Mesenchymal stem cell (in vitro differentiated cells and primary cell): ENCODE measurements around the gene PHF13. TPM values are rescaled to one million over a fixed set of nuclear protein-coding genes. Genes with fewer than 3 reads are reported as not detected.

Experiments
- DNase-seq: peaks from one replicate; pipeline ENCODE4 v3.0.0-alpha.2; 2013
- H2AFZ ChIP-seq: one replicate; pipeline ENCODE4 v1.6.1; 2013; ENCODE audit warnings: low read depth, mild to moderate bottlenecking, control low read depth, inconsistent platforms, low read length, moderate library complexity
- H2AK5ac ChIP-seq: 2 replicates; pipeline ENCODE4 v1.6.1; 2013; ENCODE audit warnings: low read length, moderate library complexity, mild to moderate bottlenecking, inconsistent platforms; ENCODE audit not compliant: severe bottlenecking
- H2BK120ac ChIP-seq: one replicate; pipeline ENCODE4 v1.6.1; 2013; ENCODE audit warnings: low read depth, mild to moderate bottlenecking, inconsistent platforms, low read length, moderate library complexity
- H2BK12ac ChIP-seq, 2 experiments: one replicate each; pipeline ENCODE4 v1.6.1; 2013; ENCODE audit warnings: inconsistent platforms in 2 of 2, low read length in 2 of 2, mild to moderate bottlenecking in 2 of 2, moderate library complexity in 2 of 2, control low read depth in 1 of 2
- H2BK15ac ChIP-seq: one replicate; pipeline ENCODE4 v1.6.1; 2013; ENCODE audit warnings: mild to moderate bottlenecking, low read depth, inconsistent platforms; ENCODE audit not compliant: poor library complexity, severe bottlenecking
- H2BK5ac ChIP-seq: 2 replicates; pipeline ENCODE4 v1.6.1; 2013; ENCODE audit warnings: low read depth, mild to moderate bottlenecking, low read length, control low read depth, inconsistent platforms; ENCODE audit not compliant: poor library complexity, severe bottlenecking
- H3K14ac ChIP-seq, 2 experiments: one replicate each; pipeline ENCODE4 v1.6.1; 2013; ENCODE audit warnings: inconsistent platforms in 2 of 2, low read length in 2 of 2, control low read depth in 1 of 2, mild to moderate bottlenecking in 1 of 2, moderate library complexity in 1 of 2
- H3K18ac ChIP-seq, 2 experiments: one replicate each; pipeline ENCODE4 v1.6.1; 2013; ENCODE audit warnings: inconsistent platforms in 2 of 2, low read length in 2 of 2, control low read depth in 1 of 2, low read depth in 1 of 2, mild to moderate bottlenecking in 1 of 2
- H3K23ac ChIP-seq, 2 experiments: one replicate each; pipeline ENCODE4 v1.6.1; 2013; ENCODE audit warnings: inconsistent platforms in 2 of 2, low read length in 2 of 2, mild to moderate bottlenecking in 2 of 2, moderate library complexity in 2 of 2, control low read depth in 1 of 2
- H3K27ac ChIP-seq: 2 replicates; pipeline ENCODE4 v1.5.1; 2013; ENCODE audit warnings: mild to moderate bottlenecking, moderate library complexity, low read length, control low read depth, inconsistent platforms; ENCODE audit not compliant: poor library complexity, severe bottlenecking
- H3K27me3 ChIP-seq, 2 experiments: 2 replicates each; pipeline versions ENCODE4 v1.6.1 to v1.7.0; 2013; ENCODE audit warnings: low read length in 2 of 2, mild to moderate bottlenecking in 2 of 2, moderate library complexity in 2 of 2, control low read depth in 1 of 2, inconsistent platforms in 1 of 2; ENCODE audit not compliant: control insufficient read depth in 1 of 2, insufficient read depth in 1 of 2
- H3K36me3 ChIP-seq, 2 experiments: 2 replicates each; pipeline versions ENCODE4 v1.6.1 to v1.7.0; 2013; ENCODE audit warnings: low read length in 2 of 2, control low read depth in 1 of 2, inconsistent platforms in 1 of 2, low read depth in 1 of 2, mild to moderate bottlenecking in 1 of 2; ENCODE audit not compliant: insufficient read depth in 2 of 2, control insufficient read depth in 1 of 2
- H3K4ac ChIP-seq, 2 experiments: one replicate each; pipeline ENCODE4 v1.6.1; 2013; ENCODE audit warnings: inconsistent platforms in 2 of 2, low read length in 2 of 2, mild to moderate bottlenecking in 2 of 2, moderate library complexity in 2 of 2, control low read depth in 1 of 2, low read depth in 1 of 2
- H3K4me1 ChIP-seq: 2 replicates; pipeline ENCODE4 v1.6.1; 2013; ENCODE audit warnings: low read depth, low read length, control low read depth; ENCODE audit not compliant: control insufficient read depth, insufficient read depth
- H3K4me2 ChIP-seq: 2 replicates; pipeline ENCODE4 v1.6.1; 2013; ENCODE audit warnings: low read length, mild to moderate bottlenecking, inconsistent platforms; ENCODE audit not compliant: poor library complexity, severe bottlenecking
- H3K4me3 ChIP-seq, 2 experiments: 2 replicates each; pipeline versions ENCODE4 v1.5.1 to v1.7.0; 2013; ENCODE audit warnings: low read length in 2 of 2, mild to moderate bottlenecking in 2 of 2, control low read depth in 1 of 2, low read depth in 1 of 2; ENCODE audit not compliant: insufficient read depth in 1 of 2
- H3K79me1 ChIP-seq: replicated peaks from 2 replicates; pipeline ENCODE4 v1.6.1; 2013; ENCODE audit warnings: mild to moderate bottlenecking, control low read depth, low read length, inconsistent platforms; ENCODE audit not compliant: poor library complexity, severe bottlenecking
- H3K9ac ChIP-seq: 2 replicates; pipeline ENCODE4 v1.7.0; 2013; ENCODE audit warnings: mild to moderate bottlenecking, low read length, moderate library complexity
- H3K9me3 ChIP-seq: 2 replicates; pipeline ENCODE4 v1.7.0; 2013; ENCODE audit warnings: mild to moderate bottlenecking, low read length; ENCODE audit not compliant: control insufficient read depth
- H4K8ac ChIP-seq: one replicate; pipeline ENCODE4 v1.6.1; 2013; ENCODE audit warnings: inconsistent platforms, mild to moderate bottlenecking, low read length, moderate library complexity
- H4K91ac ChIP-seq: one replicate; pipeline ENCODE4 v1.6.1; 2013; ENCODE audit warnings: mild to moderate bottlenecking, low read length, inconsistent platforms
- WGBS: methylation state at CpG from one replicate; pipeline ENCODE4 v1.1.7; 2013; ENCODE audit warnings: mixed read lengths; 5-methylcytosine and 5-hydroxymethylcytosine counted together
- polyA plus RNA-seq, 2 experiments: library from polyadenylated mRNA; stranded (reverse); fragments of 200-250 nt; gene quantifications; one replicate each; pipeline ENCODE4 v1.2.3, GENCODE V29; 2013

PHF13 gene
- polyA plus RNA-seq (2013, experiment 1 of 2): 16.0 TPM
- 15.7 TPM for polyA plus RNA-seq (2013, experiment 2 of 2)

GRCh38 chr1:6613361-6614018 is at the start of gene PHF13:
TSS of gene PHF13 (plus strand) at chr1:6613731. CDS start at chr1:6614067, 336 bp downstream.
- H3K9ac ChIP-seq: peak within 1 kb of the TSS; percentile 96
- H3K4me3 ChIP-seq: peak within 1 kb of the TSS; percentile 97 to 100
- H3K14ac ChIP-seq: peak within 1 kb of the TSS; percentile 86 to 90
- H3K4me2 ChIP-seq: peak within 1 kb of the TSS; percentile 75
- peak within 1 kb of the TSS in 1 of 2 experiments; percentile 61 for H2BK12ac ChIP-seq
- WGBS: under 1% methylated on average over 48 of the region's 84 CpGs
- H2BK5ac ChIP-seq: peak within 1 kb of the TSS; percentile 90
- H4K91ac ChIP-seq: peak within 1 kb of the TSS; percentile 86
- H3K23ac ChIP-seq: peak within 1 kb of the TSS; percentile 89 to 90
- H2AK5ac ChIP-seq: no peak within 1 kb of the TSS
- peak within 1 kb of the TSS; percentile 96 to 98 for H3K18ac ChIP-seq
- H3K36me3 ChIP-seq: peaks cover 11 to 12% of the 10 kb centered on the region in 2 experiments
- H3K4me1 ChIP-seq: peaks cover 8% of the 10 kb centered on the region
- peak within 1 kb of the TSS; percentile 75 for H4K8ac ChIP-seq
- peak within 1 kb of the TSS; percentile 92 for H2BK120ac ChIP-seq
- no peaks in the 10 kb centered on the region for H3K9me3 ChIP-seq
- peak within 1 kb of the TSS; percentile 35 to 98 for H3K4ac ChIP-seq
- DNase-seq: peak; percentile 99
- H3K27me3 ChIP-seq: no peaks in the 10 kb centered on the region
- H3K27ac ChIP-seq: peak within 1 kb of the TSS; percentile 51
- peaks cover 8% of the 10 kb centered on the region for H3K79me1 ChIP-seq
- no peak within 1 kb of the TSS for H2AFZ ChIP-seq
- H2BK15ac ChIP-seq: peak within 1 kb of the TSS; percentile 69

- Histone ChIP-seq H2BK12ac (no peak overlapping the region), H3K27me3 (peaks cover 50 to 51% of the 10 kb centered on the region in 2 experiments), H4K8ac (no peak overlapping the region), H3K4me3 (no peak overlapping the region), H3K4me1 (no peaks in the 10 kb centered on the region), H2BK5ac (no peak overlapping the region), H4K91ac (no peak overlapping the region), H3K27ac (no peak overlapping the region), H2BK15ac (no peak overlapping the region), H3K36me3 (no peaks in the 10 kb centered on the region), H2AFZ (no peak overlapping the region), H3K23ac (no peak overlapping the region), H3K4ac (no peak overlapping the region), H3K9ac (no peak overlapping the region), H2BK120ac (no peak overlapping the region), H2AK5ac (no peak overlapping the region), H3K9me3 (no peaks in the 10 kb centered on the region), H3K18ac (no peak overlapping the region), H3K79me1 (no peaks in the 10 kb centered on the region), H3K14ac (no peak overlapping the region), H3K4me2 (no peak overlapping the region)
- no peak for DNase-seq
- WGBS: 95% methylated on average over 11 of the region's 11 CpGs
Observed at GRCh38 chr1:6569033-6569432, 44.5 kb upstream of the PHF13 start.

- 74% methylated on average over 3 of the region's 3 CpGs for WGBS
- Histone ChIP-seq H3K9ac (no peak overlapping the region), H2BK15ac (no peak overlapping the region)
Observed at GRCh38 chr1:6570100-6570499, 43.4 kb upstream of the PHF13 start.

GRCh38 chr1:6570987-6571386 is 42.5 kb upstream of the PHF13 start:
- Histone ChIP-seq H2BK120ac (no peak overlapping the region), H2BK12ac (peak overlapping the region in 1 of 2 experiments; percentile 8), H2BK15ac (no peak overlapping the region), H2BK5ac (no peak overlapping the region), H3K4me1 (peaks cover 3% of the 10 kb centered on the region), H3K4ac (no peak overlapping the region), H4K91ac (no peak overlapping the region), H4K8ac (no peak overlapping the region), H3K9ac (no peak overlapping the region), H3K23ac (peak overlapping the region in 1 of 2 experiments; percentile 1), H3K14ac (peak overlapping the region in 1 of 2 experiments; percentile 28), H3K4me2 (no peak overlapping the region), H3K4me3 (no peak overlapping the region), H3K9me3 (no peaks in the 10 kb centered on the region), H3K27me3 (peaks cover 30 to 32% of the 10 kb centered on the region in 2 experiments), H3K27ac (no peak overlapping the region), H2AFZ (no peak overlapping the region), H3K36me3 (no peaks in the 10 kb centered on the region), H3K79me1 (no peaks in the 10 kb centered on the region), H2AK5ac (no peak overlapping the region), H3K18ac (no peak overlapping the region)
- WGBS: 61% methylated on average over 5 of the region's 5 CpGs
- no peak for DNase-seq

More at GRCh38 chr1:6570100-6570499, 43.4 kb upstream of the PHF13 start:
- H3K27me3 ChIP-seq: peaks cover 39 to 41% of the 10 kb centered on the region in 2 experiments
- H3K4me2 ChIP-seq: no peak overlapping the region
- H3K79me1 ChIP-seq: no peaks in the 10 kb centered on the region
- no peak overlapping the region for H3K23ac ChIP-seq
- no peak overlapping the region for H3K4ac ChIP-seq
- H3K9me3 ChIP-seq: no peaks in the 10 kb centered on the region
- DNase-seq: no peak
- no peak overlapping the region for H2AK5ac ChIP-seq
- no peak overlapping the region for H4K8ac ChIP-seq
- no peak overlapping the region for H3K18ac ChIP-seq
- H3K14ac ChIP-seq: no peak overlapping the region
- H2BK120ac ChIP-seq: no peak overlapping the region
- peaks cover 3% of the 10 kb centered on the region for H3K4me1 ChIP-seq
- no peak overlapping the region for H2BK5ac ChIP-seq
- H3K36me3 ChIP-seq: no peaks in the 10 kb centered on the region
- no peak overlapping the region for H3K4me3 ChIP-seq
- H2BK12ac ChIP-seq: no peak overlapping the region
- no peak overlapping the region for H2AFZ ChIP-seq
- H4K91ac ChIP-seq: no peak overlapping the region
- no peak overlapping the region for H3K27ac ChIP-seq
